GM12865 (cell line): ENCODE measurements around the gene PPFIBP1.

Source experiments
- DNase-seq: peaks from one replicate; pipeline ENCODE4 v3.0.0; 2010; ENCODE audit warnings: low read depth
- H3K4me3 ChIP-seq: 2 replicates; pipeline ENCODE4 v1.5.1; 2011; ENCODE audit warnings: mild to moderate bottlenecking, low read depth, low read length, control low read depth
- CTCF ChIP-seq: IDR thresholded peaks from 2 replicates; pipeline ENCODE4 v1.5.1; 2011; ENCODE audit warnings: low read length, control low read depth, low read depth, inconsistent platforms; ENCODE audit not compliant: insufficient read depth; ENCODE audit errors: missing control alignments

PPFIBP1 gene

GRCh38 chr12:27560126-27560525 lies 36.1 kb downstream of the PPFIBP1 start:
- no peak overlapping the region for H3K4me3 ChIP-seq
- TF ChIP-seq CTCF = no peak
- DNase-seq = no peak

DNA sequence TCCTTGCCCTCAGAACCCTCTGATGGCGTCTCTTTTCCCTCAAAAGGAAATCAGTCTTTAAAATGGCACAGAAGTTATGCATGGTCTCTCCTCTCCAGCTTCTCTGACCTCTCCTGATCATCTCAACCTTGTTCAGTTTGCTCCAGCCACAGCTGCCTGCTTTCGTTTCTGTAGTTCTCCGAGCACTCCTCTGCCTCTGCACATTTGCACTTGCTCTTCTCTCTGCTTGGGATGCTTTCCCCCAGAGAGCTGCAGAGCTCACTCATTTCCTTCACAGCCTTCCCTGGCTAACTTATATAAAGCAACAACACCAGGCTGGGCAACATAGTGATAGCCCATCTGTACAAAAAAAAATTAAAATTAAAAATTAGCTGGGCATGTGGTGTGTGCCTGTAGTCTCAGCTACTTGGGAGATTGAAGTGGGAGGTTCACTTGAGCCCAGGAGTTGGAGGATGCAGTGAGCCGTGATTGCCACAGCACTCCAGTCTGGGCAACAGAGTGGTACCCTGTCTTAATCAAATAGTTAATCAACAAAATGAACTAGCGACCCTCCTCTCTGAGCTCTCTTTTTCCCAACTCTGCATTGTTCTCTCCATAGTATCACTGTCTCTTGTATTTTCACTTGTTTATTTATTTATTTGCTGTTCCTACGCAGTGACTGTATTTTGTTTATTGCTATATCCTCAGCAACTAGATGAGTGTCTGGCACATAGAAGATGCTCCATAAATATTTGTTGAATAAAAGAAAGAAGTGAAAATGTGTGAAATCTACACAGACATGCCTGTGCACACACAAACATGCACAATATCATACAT lies 37.7 kb downstream of the PPFIBP1 start:
- no peak for DNase-seq
- no peak overlapping the region for H3K4me3 ChIP-seq
- no peak for TF ChIP-seq CTCF

DNA sequence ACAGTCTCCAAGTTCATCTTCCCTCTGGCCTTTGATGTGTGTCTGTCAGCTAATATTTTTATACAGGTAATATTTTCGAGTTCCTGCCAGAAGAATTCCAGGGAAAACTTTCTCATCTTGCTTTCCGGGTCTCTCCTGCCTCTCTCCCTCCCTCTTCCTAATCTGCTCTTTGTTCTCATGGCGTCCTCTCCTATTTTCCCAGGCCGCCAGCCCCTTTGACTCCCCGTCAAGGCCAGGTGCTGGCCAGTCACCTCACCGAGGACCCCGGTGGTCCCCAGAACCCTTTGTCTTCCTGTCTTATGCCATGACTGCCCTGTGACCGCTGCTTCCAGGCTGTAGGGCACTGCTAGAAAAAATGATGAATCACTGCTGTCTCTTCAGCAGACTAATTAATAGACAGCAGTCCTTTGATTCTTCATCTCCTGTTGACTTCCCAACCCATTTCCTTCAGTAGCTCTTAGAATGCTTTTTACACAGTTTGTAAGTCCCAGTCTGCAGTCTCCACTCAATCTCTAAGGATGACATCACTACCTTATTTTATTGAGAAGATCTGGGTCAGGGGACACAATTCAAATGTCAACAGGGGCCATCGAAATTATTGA lies 40.7 kb downstream of the PPFIBP1 start:
- TF ChIP-seq CTCF = no peak
- no peak overlapping the region for H3K4me3 ChIP-seq
- no peak for DNase-seq

DNA sequence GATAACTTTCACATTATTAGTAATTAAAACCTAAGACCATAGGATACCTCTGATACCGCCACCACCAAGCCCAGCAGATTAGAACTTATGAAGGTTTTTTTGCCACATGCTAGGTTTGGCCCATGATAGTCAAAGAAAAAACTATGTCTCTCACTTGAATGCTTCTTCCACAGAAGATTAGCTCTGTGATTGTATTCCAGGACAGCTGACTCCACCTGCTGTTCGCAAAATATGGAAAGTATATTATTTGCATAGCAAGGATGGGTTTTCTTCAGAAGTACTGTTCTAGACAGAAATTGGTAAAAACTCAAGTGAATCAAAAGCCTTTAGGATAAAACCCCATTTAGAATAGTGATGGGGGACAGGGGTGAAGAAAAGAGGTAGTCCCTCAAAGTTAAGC lies 42.2 kb downstream of the PPFIBP1 start:
- H3K4me3 ChIP-seq = no peak overlapping the region
- DNase-seq = no peak
- no peak for TF ChIP-seq CTCF

DNA sequence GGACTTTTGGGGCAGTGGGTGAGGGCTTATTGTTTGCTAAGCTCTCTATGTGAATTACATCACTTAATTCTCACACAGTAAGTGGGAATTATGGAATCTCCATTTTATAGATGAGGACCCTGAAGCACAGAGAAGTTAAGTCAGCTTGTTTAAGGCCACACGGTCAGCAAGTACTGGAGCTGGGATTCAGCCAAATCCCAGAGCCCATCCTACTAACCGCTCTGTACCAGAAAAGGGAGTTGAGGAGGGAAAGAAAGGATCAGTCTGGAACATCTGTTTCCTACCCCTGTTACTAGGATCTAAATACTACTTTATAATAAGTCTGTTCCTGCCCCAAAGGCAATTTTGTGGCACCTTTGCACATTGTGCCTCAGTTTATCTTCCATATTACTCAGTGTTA lies 42.6 kb downstream of the PPFIBP1 start:
- no peak for DNase-seq
- TF ChIP-seq CTCF = no peak
- H3K4me3 ChIP-seq = no peak overlapping the region

DNA sequence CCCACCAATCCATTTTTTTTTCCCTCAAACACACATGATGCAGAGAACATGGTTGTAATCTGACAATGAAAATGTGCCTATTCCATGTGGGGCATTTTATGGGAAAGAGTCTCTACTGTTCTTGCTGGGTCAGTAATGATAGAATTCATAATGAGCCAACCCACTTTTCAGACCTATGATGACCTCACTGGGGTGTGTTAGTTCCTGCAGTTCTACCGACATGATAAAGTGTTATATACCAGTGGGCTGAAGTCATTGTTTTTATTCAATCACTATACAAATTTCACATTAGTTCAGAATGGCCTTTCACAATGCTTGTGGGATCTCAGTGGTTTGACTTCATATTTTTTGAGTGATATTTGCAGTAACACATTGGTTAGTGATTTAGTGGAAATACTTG lies 47.5 kb downstream of the PPFIBP1 start:
- DNase-seq = no peak
- no peak for TF ChIP-seq CTCF
- H3K4me3 ChIP-seq = no peak overlapping the region
